NT2/D1 (cell line): Measurements from ENCODE around the gene RASGRP2.

Experiments
- YY1 ChIP-seq: IDR thresholded peaks from 2 replicates; pipeline ENCODE4 v1.6.1; 2011; ENCODE audit not compliant: insufficient read length, insufficient read depth
- ZNF274 ChIP-seq: IDR thresholded peaks from 2 replicates; pipeline ENCODE4 v1.6.1; 2011; ENCODE audit warnings: mild to moderate bottlenecking, low read depth, low read length

- TF ChIP-seq YY1 (no peak), ZNF274 (no peak)
Measured at GRCh38 chr11:64759722-64760719, 16.1 kb upstream of the RASGRP2 start, which contains the start of gene PYGM.
